Pons (tissue), 1 donor: ENCODE data around the gene ABHD11.
"Not testable (repeated sequence)": the region's sequence is repeated elsewhere in the genome, so short reads cannot be mapped to it uniquely, and the experiment has no call there.

ENCODE experiments used
- DNase-seq: peaks from one replicate; pipeline ENCODE4 v3.0.0-alpha.2; 2016; ENCODE audit warnings: low spot score

The ABHD11 gene

GRCh38 chr7:73742753-73743641, 4.4 kb upstream of the ABHD11 start:
- DNase-seq = no peak

GRCh38 chr7:73742338-73742752, 3.7 kb upstream of the ABHD11 start:
- DNase-seq = no peak

- no peak for DNase-seq
Measured at GRCh38 chr7:73741600-73741999, 3.0 kb upstream of the ABHD11 start.

GRCh38 chr7:73740771-73741170, 2.2 kb upstream of the ABHD11 start:
- DNase-seq = no peak

GRCh38 chr7:73740212-73740611, 1.6 kb upstream of the ABHD11 start:
- DNase-seq = no peak

GRCh38 chr7:73739387-73739767, 775 bp upstream of the ABHD11 start:
- peak; percentile 14 for DNase-seq

GRCh38 chr7:73738220-73738611, 386 bp downstream of the ABHD11 start:
- DNase-seq = peak; percentile 42

GRCh38 chr7:73737491-73738219, 947 bp downstream of the ABHD11 start:
- DNase-seq = no peak

- DNase-seq = no peak
Measured at GRCh38 chr7:73736885-73737284, 1.7 kb downstream of the ABHD11 start.

- DNase-seq = no peak
Measured at GRCh38 chr7:73735528-73735905, 3.1 kb downstream of the ABHD11 start.

GRCh38 chr7:73734619-73735527, 3.7 kb downstream of the ABHD11 start:
- peak; percentile 72 for DNase-seq

GRCh38 chr7:73732397-73732796, 6.2 kb downstream of the ABHD11 start:
- DNase-seq = no peak

GRCh38 chr7:73730485-73730884, 8.1 kb downstream of the ABHD11 start:
- no peak for DNase-seq

- DNase-seq = no peak
Measured at GRCh38 chr7:73728551-73728950, 10.1 kb downstream of the ABHD11 start.

GRCh38 chr7:73727952-73728351, 10.7 kb downstream of the ABHD11 start:
- no peak for DNase-seq

GRCh38 chr7:73726083-73726466, 12.5 kb downstream of the ABHD11 start:
- DNase-seq = no peak

GRCh38 chr7:73723813-73724212, 14.8 kb downstream of the ABHD11 start:
- no peak for DNase-seq

- DNase-seq = no peak
Measured at GRCh38 chr7:73722785-73723184, 15.8 kb downstream of the ABHD11 start.

- not testable (repeated sequence) for DNase-seq
Measured at GRCh38 chr7:73722182-73722581, 16.4 kb downstream of the ABHD11 start.

- peak; percentile 48 for DNase-seq
Measured at GRCh38 chr7:73721377-73721817, 17.2 kb downstream of the ABHD11 start.

GRCh38 chr7:73720443-73720842, 18.2 kb downstream of the ABHD11 start:
- not testable (repeated sequence) for DNase-seq

- no peak for DNase-seq
Measured at GRCh38 chr7:73719806-73720169, 18.8 kb downstream of the ABHD11 start.
